WTC11 (cell line): ENCODE results near the gene LRRIQ4. TPM values are rescaled to one million over a fixed set of nuclear protein-coding genes. Genes with fewer than 3 reads are reported as not detected.

ENCODE experiments used
- ATAC-seq: fragments of 200-7000 bp; cut with Tn5 transposase; 2 replicates; pipeline ENCODE4 v1.10.0; 2021; ENCODE audit warnings: mild to moderate bottlenecking, moderate library complexity
- CTCF ChIA-PET: fragments of 300-600 bp; sonication (Branson Sonifier 250); formaldehyde crosslinking; loops from one replicate; lab custom pipeline; 2021; ENCODE audit warnings: antibody characterized with exemption; lab: Charles Lee
- POLR2A ChIA-PET: fragments of 350-600 bp; sonication (Branson Sonifier 250); formaldehyde crosslinking; loops from one replicate; lab custom pipeline; 2021; ENCODE audit warnings: antibody characterized with exemption; lab: Charles Lee
- DNase-seq: peaks from one replicate; pipeline ENCODE4 v3.0.0; 2021; ENCODE audit warnings: low spot score
- H3K27ac Mint-ChIP-seq: 2 replicates; pipeline ENCODE4 v1.8.0; 2021; ENCODE audit warnings: mixed read lengths
- H3K27me3 Mint-ChIP-seq: 2 replicates; pipeline ENCODE4 v1.8.0; 2021; ENCODE audit warnings: low read depth, mild to moderate bottlenecking, moderate library complexity, mixed read lengths
- H3K36me3 Mint-ChIP-seq: 2 replicates; pipeline ENCODE4 v1.8.0; 2021; ENCODE audit warnings: mixed read lengths
- H3K4me1 Mint-ChIP-seq: 2 replicates; pipeline ENCODE4 v1.8.0; 2022; ENCODE audit warnings: mixed read lengths
- H3K4me3 Mint-ChIP-seq: 2 replicates; pipeline ENCODE4 v1.8.0; 2021; ENCODE audit warnings: mild to moderate bottlenecking, moderate library complexity, mixed read lengths
- H3K9me3 Mint-ChIP-seq: 2 replicates; pipeline ENCODE4 v1.8.0; 2021; ENCODE audit warnings: mixed read lengths
- AFF4 ChIP-seq: sonication (generic); formaldehyde crosslinking; IDR thresholded peaks from 2 replicates; pipeline ENCODE4 v1.8.1; 2023; ENCODE audit warnings: mild to moderate bottlenecking, missing genetic modification reagents, borderline replicate concordance
- ATF1 ChIP-seq: sonication (generic); formaldehyde crosslinking; IDR thresholded peaks from 2 replicates; pipeline ENCODE4 v1.8.1; 2023; ENCODE audit warnings: mild to moderate bottlenecking, moderate library complexity, missing genetic modification reagents
- CTCF ChIP-seq: fragments of 200-600 bp; IDR thresholded peaks from 2 replicates; pipeline ENCODE4 v1.8.0; 2022; ENCODE audit warnings: antibody characterized with exemption
- ELF4 ChIP-seq: sonication (generic); formaldehyde crosslinking; IDR thresholded peaks from 2 replicates; pipeline ENCODE4 v1.8.1; 2022; ENCODE audit warnings: low read depth, mild to moderate bottlenecking, moderate library complexity, missing genetic modification reagents
- FOXK1 ChIP-seq: sonication (generic); formaldehyde crosslinking; IDR thresholded peaks from 2 replicates; pipeline ENCODE4 v1.8.0; 2022; ENCODE audit warnings: mild to moderate bottlenecking, moderate library complexity, missing genetic modification reagents
- GRHL2 ChIP-seq: fragments of 250-450 bp; sonication (Bioruptor Pico); IDR thresholded peaks from 2 replicates; pipeline ENCODE4 v1.8.0; 2022; ENCODE audit warnings: mild to moderate bottlenecking, moderate library complexity; ENCODE audit not compliant: insufficient replicate concordance, severe bottlenecking
- GTF2I ChIP-seq: fragments of 250-450 bp; sonication (Bioruptor Pico); conservative IDR thresholded peaks from 2 replicates; pipeline ENCODE4 v1.4.0; 2021; ENCODE audit warnings: mild to moderate bottlenecking
- HMGA2 ChIP-seq: fragments of 250-450 bp; sonication (Bioruptor Pico); IDR thresholded peaks from 2 replicates; pipeline ENCODE4 v1.4.0; 2021; ENCODE audit warnings: mild to moderate bottlenecking, moderate library complexity
- MAX ChIP-seq: sonication (generic); formaldehyde crosslinking; IDR thresholded peaks from 2 replicates; pipeline ENCODE4 v1.8.0; 2022; ENCODE audit warnings: mild to moderate bottlenecking, missing genetic modification reagents
- OVOL2 ChIP-seq: fragments of 250-450 bp; sonication (Bioruptor Pico); IDR thresholded peaks from 2 replicates; pipeline ENCODE4 v1.9.0; 2021; ENCODE audit warnings: mild to moderate bottlenecking, borderline replicate concordance
- PRRX2 ChIP-seq: fragments of 250-450 bp; sonication (Bioruptor Pico); IDR thresholded peaks from 2 replicates; pipeline ENCODE4 v1.8.0; 2021; ENCODE audit warnings: mild to moderate bottlenecking
- SMAD4 ChIP-seq: sonication (generic); formaldehyde crosslinking; IDR thresholded peaks from 2 replicates; pipeline ENCODE4 v1.8.0; 2022; ENCODE audit warnings: mild to moderate bottlenecking, missing genetic modification reagents
- SOX15 ChIP-seq: fragments of 250-450 bp; sonication (Bioruptor Pico); IDR thresholded peaks from 2 replicates; pipeline ENCODE4 v1.9.0; 2021; ENCODE audit warnings: mild to moderate bottlenecking
- TEAD1 ChIP-seq: sonication (generic); formaldehyde crosslinking; IDR thresholded peaks from 2 replicates; pipeline ENCODE4 v1.8.0; 2022; ENCODE audit warnings: mild to moderate bottlenecking, missing genetic modification reagents
- TEAD4 ChIP-seq: sonication (generic); formaldehyde crosslinking; IDR thresholded peaks from 2 replicates; pipeline ENCODE4 v1.8.0; 2022; ENCODE audit warnings: mild to moderate bottlenecking, missing genetic modification reagents
- USF1 ChIP-seq: sonication (generic); formaldehyde crosslinking; IDR thresholded peaks from 2 replicates; pipeline ENCODE4 v1.8.0; 2022; ENCODE audit warnings: mild to moderate bottlenecking, missing genetic modification reagents
- ZBTB21 ChIP-seq: sonication (generic); formaldehyde crosslinking; IDR thresholded peaks from 2 replicates; pipeline ENCODE4 v1.8.1; 2023; ENCODE audit warnings: mild to moderate bottlenecking, missing genetic modification reagents, borderline replicate concordance
- ZNF121 ChIP-seq: sonication (generic); formaldehyde crosslinking; IDR thresholded peaks from 2 replicates; pipeline ENCODE4 v1.8.0; 2023; ENCODE audit warnings: missing genetic modification reagents
- ZNF138 ChIP-seq: sonication (generic); formaldehyde crosslinking; conservative IDR thresholded peaks from 2 replicates; pipeline ENCODE4 v1.8.1; 2022; ENCODE audit warnings: mild to moderate bottlenecking, moderate library complexity, missing genetic modification reagents
- ZNF219 ChIP-seq: sonication (generic); formaldehyde crosslinking; IDR thresholded peaks from 2 replicates; pipeline ENCODE4 v1.8.0; 2023; ENCODE audit warnings: missing genetic modification reagents, mild to moderate bottlenecking, borderline replicate concordance
- ZNF425 ChIP-seq: fragments of 250-450 bp; sonication (Bioruptor Pico); conservative IDR thresholded peaks from 2 replicates; pipeline ENCODE4 v1.9.0; 2021; ENCODE audit warnings: mild to moderate bottlenecking
- ZNF512 ChIP-seq: sonication (generic); formaldehyde crosslinking; IDR thresholded peaks from 2 replicates; pipeline ENCODE4 v1.8.1; 2022; ENCODE audit warnings: missing genetic modification reagents, borderline replicate concordance
- total RNA-seq: library from RNA; stranded (reverse); gene quantifications from 3 replicates; pipeline ENCODE4 v1.2.3, GENCODE V29; 2021

LRRIQ4 gene
- total RNA-seq, 1 experiment from 2014 or later, result 0.09 TPM

- TF ChIP-seq SMAD4 (CRISPR knock-in tag) (no peak), HMGA2 (CRISPR knock-in tag) (no peak), ZNF425 (no peak), TEAD4 (CRISPR knock-in tag) (no peak), OVOL2 (CRISPR knock-in tag) (no peak), ZNF219 (CRISPR knock-in tag) (no peak), MAX (CRISPR knock-in tag) (no peak)
- TF ChIP-seq, all 79 proteins: peak for 0
- Mint-ChIP-seq H3K4me1 (peaks cover 35% of the 10 kb centered on the region), H3K36me3 (peaks cover 34% of the 10 kb centered on the region), H3K27ac (peak overlapping the region; percentile 100), H3K4me3 (peak overlapping the region; percentile 98), H3K27me3 (no peaks in the 10 kb centered on the region; the same call in 1 of the 2 replicates), H3K9me3 (no peaks in the 10 kb centered on the region)
- ChIA-PET CTCF (interaction anchor here (0.6 kb wide), 2 partner anchors 53 to 636 kb away, joined by 3 read pairs; no protein-coding TSS in a partner anchor), POLR2A (no interaction called here)
- DNase-seq, result no peak
- ATAC-seq, result no peak
Measured at GRCh38 chr3:169774186-169774585, 38.5 kb upstream of the LRRIQ4 start.

- Mint-ChIP-seq H3K9me3 (no peaks in the 10 kb centered on the region), H3K27ac (no peak overlapping the region), H3K4me3 (no peak overlapping the region), H3K27me3 (no peaks in the 10 kb centered on the region), H3K36me3 (peaks cover 62% of the 10 kb centered on the region), H3K4me1 (peaks cover 29% of the 10 kb centered on the region)
- ChIA-PET POLR2A (no interaction called here), CTCF (no interaction called here)
- ATAC-seq (no peak), DNase-seq (no peak)
- TF ChIP-seq ZNF121 (CRISPR knock-in tag) (peak; percentile 55; the same call in 1 of the 2 replicates), CTCF (no peak)
Measured at GRCh38 chr3:169777822-169778221, 34.8 kb upstream of the LRRIQ4 start.

GRCh38 chr3:169780742-169781141, 31.9 kb upstream of the LRRIQ4 start:
- H3K4me3 Mint-ChIP-seq, result no peak overlapping the region
- no peak for ATAC-seq
- no peaks in the 10 kb centered on the region for H3K27me3 Mint-ChIP-seq
- DNase-seq, result no peak
- CTCF ChIA-PET, result no interaction called here
- POLR2A ChIA-PET, result no interaction called here
- H3K36me3 Mint-ChIP-seq, result peaks cover 64% of the 10 kb centered on the region
- H3K4me1 Mint-ChIP-seq, result peaks cover 10% of the 10 kb centered on the region
- H3K27ac Mint-ChIP-seq, result no peak overlapping the region
- H3K9me3 Mint-ChIP-seq, result no peaks in the 10 kb centered on the region
- TF ChIP-seq FOXK1 (CRISPR knock-in tag) (no peak), ZNF512 (CRISPR knock-in tag) (no peak), ZNF138 (no peak), ELF4 (CRISPR knock-in tag) (no peak), PRRX2 (CRISPR knock-in tag) (no peak), SOX15 (no peak), ZBTB21 (CRISPR knock-in tag) (no peak), GRHL2 (no peak), MAX (CRISPR knock-in tag) (no peak), AFF4 (CRISPR knock-in tag) (no peak), GTF2I (no peak), USF1 (CRISPR knock-in tag) (no peak), ATF1 (CRISPR knock-in tag) (no peak), TEAD1 (CRISPR knock-in tag) (no peak)
